T-helper 1 cell treated with Interleukin-12 subunit alpha and Interleukin-12 subunit beta and Interleukin-4 antibody, amounts not matched to agents 30 μg/mL and 1 μg/mL, for 36 hours (primary cell): ENCODE measurements around the gene ZNF446.

Experiments
- H3K27ac Mint-ChIP-seq: one replicate; pipeline ENCODE4 v1.8.0; 2021; ENCODE audit warnings: mild to moderate bottlenecking, mixed read lengths
- H3K27me3 Mint-ChIP-seq: one replicate; pipeline ENCODE4 v1.8.0; 2021; ENCODE audit warnings: low read depth, mixed read lengths
- H3K36me3 Mint-ChIP-seq: one replicate; pipeline ENCODE4 v1.8.0; 2021; ENCODE audit warnings: low read depth, mixed read lengths
- H3K4me1 Mint-ChIP-seq: one replicate; pipeline ENCODE4 v1.8.0; 2021; ENCODE audit warnings: low read depth, mixed read lengths
- H3K4me3 Mint-ChIP-seq: one replicate; pipeline ENCODE4 v1.8.0; 2021; ENCODE audit warnings: mild to moderate bottlenecking, moderate library complexity, mixed read lengths
- H3K9me3 Mint-ChIP-seq: one replicate; pipeline ENCODE4 v1.8.0; 2021; ENCODE audit warnings: mixed read lengths

ZNF446 gene

DNA sequence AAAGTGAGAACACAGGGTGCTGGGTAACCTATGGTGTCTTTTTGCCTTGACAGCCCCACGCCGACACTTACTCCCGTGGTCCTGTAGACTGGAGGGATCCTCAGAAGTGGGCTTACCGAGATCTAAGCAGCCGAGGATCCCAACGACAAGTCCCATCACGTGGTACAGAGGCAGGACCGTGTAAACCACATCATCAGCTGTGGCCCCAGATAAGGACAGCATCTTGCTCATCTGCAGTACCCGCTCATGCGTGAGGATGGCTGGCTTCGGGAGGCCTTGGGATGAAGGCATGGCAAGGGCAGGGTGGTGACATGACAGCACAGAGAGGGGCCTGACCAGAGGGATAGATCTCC is 33.6 kb downstream of the ZNF446 start:
- Mint-ChIP-seq H3K4me1 (peaks cover 6% of the 10 kb centered on the region), H3K27me3 (no peaks in the 10 kb centered on the region), H3K27ac (no peak overlapping the region), H3K9me3 (peaks cover 7% of the 10 kb centered on the region), H3K4me3 (no peak overlapping the region), H3K36me3 (peaks cover 2% of the 10 kb centered on the region)

DNA sequence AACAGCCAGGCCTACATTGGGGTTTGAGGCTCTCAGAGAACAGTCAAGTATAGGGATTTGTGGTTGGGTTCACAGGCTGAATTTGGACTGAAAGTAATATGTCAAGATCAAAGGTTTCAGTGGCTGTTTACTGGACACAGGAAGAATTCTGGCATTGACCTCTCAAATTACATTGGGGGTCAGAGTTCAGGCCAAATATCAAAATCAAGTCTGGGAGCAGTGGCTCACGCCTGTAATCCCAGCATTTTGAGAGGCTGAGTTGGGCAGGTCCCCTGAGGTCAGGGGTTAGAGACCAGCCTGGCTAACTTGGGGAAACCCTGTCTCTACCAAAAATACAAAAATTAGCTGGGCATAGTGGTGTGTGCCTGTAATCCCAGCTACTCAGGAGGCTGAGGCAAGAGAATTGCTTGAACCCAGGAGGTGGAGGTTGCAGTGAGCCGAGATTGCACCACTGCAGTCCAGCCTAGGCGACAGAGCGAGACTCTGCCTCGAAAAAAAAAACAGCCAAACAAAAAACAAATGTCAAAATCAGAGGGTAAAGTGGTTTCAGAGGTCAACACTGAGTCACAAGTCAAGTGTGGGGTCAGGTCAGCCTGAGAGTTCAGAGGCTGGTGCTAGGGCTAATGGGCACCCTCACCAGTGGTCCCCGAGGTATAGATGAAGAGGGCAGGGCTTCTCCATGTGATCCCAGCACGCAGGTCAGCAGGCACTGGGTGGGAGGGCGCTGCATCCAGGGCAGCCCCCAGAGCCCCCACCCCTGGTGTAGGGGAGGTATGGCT is 34.1 kb downstream of the ZNF446 start:
- Mint-ChIP-seq H3K36me3 (peaks cover 3% of the 10 kb centered on the region), H3K27ac (no peak overlapping the region), H3K4me3 (no peak overlapping the region), H3K27me3 (no peaks in the 10 kb centered on the region), H3K4me1 (peaks cover 9% of the 10 kb centered on the region), H3K9me3 (peaks cover 7% of the 10 kb centered on the region)

DNA sequence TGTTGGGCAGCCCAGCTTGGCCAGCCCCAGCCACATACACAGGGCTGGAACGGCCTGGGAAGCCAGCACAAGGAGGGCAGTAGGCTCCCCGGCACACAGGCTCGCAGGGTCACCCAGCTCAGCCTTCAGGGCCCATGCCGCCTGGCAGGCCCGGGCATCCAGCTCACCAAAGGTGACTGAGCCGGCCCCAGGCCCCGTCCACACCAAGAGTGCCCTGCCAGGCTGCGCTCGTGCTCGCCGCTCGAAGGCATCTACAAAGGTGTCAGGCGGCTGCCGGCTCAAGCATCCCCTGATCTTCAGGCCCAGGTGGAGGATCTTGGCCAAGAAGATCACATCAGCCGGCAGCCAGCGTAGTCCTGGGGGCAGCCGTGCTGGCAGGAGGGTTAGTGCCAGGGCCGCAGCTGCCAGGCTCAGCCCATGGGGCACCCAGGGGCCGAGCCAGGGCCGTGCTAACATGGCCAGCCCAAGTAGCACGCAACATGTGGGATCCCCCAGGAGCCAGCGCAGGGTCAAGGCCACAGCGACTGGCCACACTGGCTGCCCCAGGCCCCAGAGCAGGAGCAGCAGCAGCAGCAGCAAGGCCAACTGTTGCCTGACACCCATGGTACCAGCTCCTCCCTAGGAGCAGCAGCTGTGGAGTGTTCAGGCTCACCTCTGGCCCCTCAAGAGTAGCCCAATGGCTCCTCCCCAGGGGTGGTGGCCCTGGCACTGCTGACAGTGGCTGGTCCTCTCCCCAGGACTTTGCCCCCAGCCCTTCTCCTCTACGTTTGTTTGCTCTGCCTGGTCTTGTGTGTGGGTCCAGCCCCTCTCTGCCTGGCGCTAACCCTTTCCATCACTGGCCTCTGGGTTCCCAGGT is 35.4 kb downstream of the ZNF446 start, which contains the start of gene SLC27A5:
Gene SLC27A5, minus strand, starts transcription at position 640 of the 856 bp plus-strand sequence. Its CDS starts 37 bp downstream, at position 603.
- Mint-ChIP-seq H3K4me1 (peaks cover 18% of the 10 kb centered on the region), H3K36me3 (peaks cover 11% of the 10 kb centered on the region), H3K27ac (no peak within 1 kb of the TSS), H3K27me3 (no peaks in the 10 kb centered on the region), H3K4me3 (no peak within 1 kb of the TSS), H3K9me3 (peaks cover 7% of the 10 kb centered on the region)

DNA sequence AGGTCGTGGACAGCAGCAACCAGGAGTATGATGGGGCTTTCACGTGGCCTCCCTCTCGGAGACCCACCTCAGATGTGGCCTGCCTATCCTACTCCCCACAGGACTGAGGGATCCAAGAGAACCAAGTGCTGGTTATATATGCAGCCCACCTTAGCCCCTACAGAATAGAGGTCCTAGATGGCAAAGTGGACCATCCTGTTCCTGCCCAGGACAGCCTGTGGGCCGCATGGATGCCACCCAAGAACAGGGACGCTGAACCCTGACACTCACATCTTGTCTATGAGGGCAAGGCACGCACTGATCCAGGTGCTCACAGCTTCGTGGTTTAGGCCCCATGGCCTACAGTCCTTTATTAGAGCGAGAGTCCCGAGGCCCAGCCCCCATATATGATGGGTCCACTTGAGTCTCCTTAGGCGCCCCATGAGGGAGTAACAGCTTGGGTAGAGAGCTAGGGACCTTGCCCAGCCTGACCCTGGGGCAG is 37.1 kb downstream of the ZNF446 start:
- no peaks in the 10 kb centered on the region for H3K27me3 Mint-ChIP-seq
- H3K36me3 Mint-ChIP-seq, result peaks cover 12% of the 10 kb centered on the region
- peak overlapping the region; percentile 86 for H3K4me3 Mint-ChIP-seq
- H3K4me1 Mint-ChIP-seq, result peaks cover 25% of the 10 kb centered on the region
- no peaks in the 10 kb centered on the region for H3K9me3 Mint-ChIP-seq
- H3K27ac Mint-ChIP-seq, result peak overlapping the region; percentile 82

DNA sequence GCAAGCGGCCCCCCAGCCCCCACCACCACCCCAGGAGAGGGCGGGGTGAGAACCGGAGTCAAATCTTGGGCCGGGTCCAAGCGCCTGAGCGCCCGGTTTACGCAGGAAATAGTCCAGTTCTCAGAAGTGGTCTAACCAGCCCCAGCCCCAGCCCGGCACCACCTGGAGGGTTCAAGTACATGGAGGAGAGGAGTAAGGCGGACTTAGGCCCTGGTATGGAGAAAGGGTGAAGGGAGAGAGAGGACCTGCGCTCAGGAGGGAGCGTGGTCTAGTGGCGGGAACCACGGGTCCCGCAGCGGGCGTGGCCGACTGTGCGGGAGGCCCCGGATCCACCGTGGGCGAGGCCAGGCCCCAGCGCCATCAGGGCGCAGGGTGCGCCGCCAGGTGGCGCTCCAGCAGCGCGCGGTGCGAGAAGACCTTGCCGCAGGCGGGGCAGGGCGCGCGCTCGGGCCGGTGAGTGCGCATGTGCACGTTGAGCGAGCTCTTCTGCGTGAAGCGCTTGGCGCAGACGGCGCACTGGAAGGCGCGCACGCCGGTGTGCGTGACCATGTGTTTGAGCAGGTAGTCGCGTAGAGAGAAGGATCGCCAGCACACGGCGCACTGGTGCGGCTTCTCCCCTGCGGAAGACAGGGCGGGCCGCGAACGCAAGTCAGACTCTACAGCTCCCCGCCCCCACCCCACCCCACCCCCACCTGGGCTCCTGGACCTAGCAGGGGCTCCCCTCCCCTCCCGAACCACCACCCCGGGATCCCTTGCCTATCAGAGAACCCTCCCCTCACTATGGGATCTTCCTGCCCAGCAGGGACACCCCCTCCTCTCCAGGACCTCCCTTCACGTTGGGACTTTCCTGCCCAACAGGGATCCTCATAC is 37.8 kb downstream of the ZNF446 start:
- peaks cover 14% of the 10 kb centered on the region for H3K36me3 Mint-ChIP-seq
- peaks cover 30% of the 10 kb centered on the region for H3K4me1 Mint-ChIP-seq
- no peaks in the 10 kb centered on the region for H3K9me3 Mint-ChIP-seq
- H3K4me3 Mint-ChIP-seq, result peak overlapping the region; percentile 86
- H3K27ac Mint-ChIP-seq, result peak overlapping the region; percentile 93
- H3K27me3 Mint-ChIP-seq, result no peaks in the 10 kb centered on the region

DNA sequence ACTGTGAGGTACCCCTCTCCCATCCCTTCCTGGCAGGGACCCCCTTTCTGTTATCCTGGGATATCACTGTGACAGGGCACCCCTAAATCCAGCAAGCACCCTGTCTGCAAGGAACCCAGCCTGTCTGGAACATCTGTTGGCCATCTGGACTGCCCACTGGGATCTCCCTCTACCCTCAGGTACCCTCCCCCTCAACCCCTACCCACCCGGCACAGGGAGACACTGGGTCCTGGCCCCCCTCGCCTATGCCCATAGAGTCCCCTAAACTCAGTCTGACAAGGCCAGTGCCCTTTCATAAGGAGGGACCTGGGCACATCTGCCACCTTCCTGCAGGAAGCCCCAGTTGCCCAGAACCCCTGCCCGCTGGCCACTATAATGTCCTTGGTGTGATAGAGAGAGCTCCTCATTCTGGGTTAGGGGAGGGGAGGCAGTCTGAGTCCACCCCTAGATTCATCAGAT is 38.4 kb downstream of the ZNF446 start:
- no peaks in the 10 kb centered on the region for H3K27me3 Mint-ChIP-seq
- H3K9me3 Mint-ChIP-seq, result no peaks in the 10 kb centered on the region

DNA sequence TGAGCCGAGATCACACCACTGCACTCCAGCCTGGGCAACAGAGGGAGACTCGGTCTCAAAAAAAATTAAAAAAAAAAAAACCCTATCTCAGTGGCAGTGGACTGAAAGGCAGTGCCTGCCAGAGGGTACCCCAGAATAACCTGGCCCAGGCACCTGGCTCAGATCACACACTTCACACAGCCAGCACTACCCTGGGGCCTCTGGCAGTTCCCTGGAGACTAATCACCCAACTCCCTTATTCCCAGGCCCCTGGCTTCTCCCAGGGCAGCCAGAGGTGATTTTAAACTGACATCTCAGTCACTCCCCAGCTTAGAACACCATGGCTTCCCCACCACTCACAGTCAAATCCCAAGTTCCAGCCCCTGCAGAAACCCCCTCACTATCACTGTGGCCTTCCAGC is 39.1 kb downstream of the ZNF446 start:
- Mint-ChIP-seq H3K36me3 (peaks cover 16% of the 10 kb centered on the region), H3K27ac (peak overlapping the region; percentile 57), H3K9me3 (no peaks in the 10 kb centered on the region), H3K4me1 (peaks cover 37% of the 10 kb centered on the region), H3K27me3 (no peaks in the 10 kb centered on the region), H3K4me3 (peak overlapping the region; percentile 52)

More for the DNA sequence above, 38.4 kb downstream of the ZNF446 start:
- H3K4me1 Mint-ChIP-seq, result peaks cover 33% of the 10 kb centered on the region
- peaks cover 16% of the 10 kb centered on the region for H3K36me3 Mint-ChIP-seq
- H3K4me3 Mint-ChIP-seq, result peak overlapping the region; percentile 86
- H3K27ac Mint-ChIP-seq, result peak overlapping the region; percentile 93

DNA sequence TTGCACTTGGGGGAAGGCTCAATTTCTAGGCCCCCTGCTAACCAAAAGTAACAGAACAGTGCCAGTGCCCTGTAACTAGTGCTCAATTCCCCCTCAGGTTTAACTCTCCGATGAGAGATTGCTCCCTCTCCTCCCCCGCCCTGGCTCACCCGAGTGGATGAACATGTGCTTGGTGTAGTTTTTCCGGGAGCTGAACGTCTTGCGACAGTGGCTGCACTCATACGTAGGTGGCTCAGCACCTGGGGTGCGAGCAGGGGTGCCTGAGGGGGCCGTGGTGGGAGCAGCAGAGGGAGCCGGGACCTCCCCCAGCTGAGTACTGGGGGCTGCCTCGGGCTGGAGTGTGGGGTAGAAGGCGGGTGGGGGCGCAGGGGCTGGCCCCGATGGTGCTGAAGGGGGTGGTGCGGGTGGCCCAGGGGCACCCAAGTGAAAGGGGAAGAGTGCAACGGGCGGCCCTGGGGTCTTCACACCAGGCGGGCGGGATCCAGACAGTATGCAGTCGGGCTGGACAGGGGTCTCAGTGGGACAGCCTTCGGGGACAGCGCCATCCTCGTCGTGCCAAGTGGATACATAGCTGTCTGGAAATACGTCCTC is 40.2 kb downstream of the ZNF446 start:
- peak overlapping the region; percentile 52 for H3K4me3 Mint-ChIP-seq

DNA sequence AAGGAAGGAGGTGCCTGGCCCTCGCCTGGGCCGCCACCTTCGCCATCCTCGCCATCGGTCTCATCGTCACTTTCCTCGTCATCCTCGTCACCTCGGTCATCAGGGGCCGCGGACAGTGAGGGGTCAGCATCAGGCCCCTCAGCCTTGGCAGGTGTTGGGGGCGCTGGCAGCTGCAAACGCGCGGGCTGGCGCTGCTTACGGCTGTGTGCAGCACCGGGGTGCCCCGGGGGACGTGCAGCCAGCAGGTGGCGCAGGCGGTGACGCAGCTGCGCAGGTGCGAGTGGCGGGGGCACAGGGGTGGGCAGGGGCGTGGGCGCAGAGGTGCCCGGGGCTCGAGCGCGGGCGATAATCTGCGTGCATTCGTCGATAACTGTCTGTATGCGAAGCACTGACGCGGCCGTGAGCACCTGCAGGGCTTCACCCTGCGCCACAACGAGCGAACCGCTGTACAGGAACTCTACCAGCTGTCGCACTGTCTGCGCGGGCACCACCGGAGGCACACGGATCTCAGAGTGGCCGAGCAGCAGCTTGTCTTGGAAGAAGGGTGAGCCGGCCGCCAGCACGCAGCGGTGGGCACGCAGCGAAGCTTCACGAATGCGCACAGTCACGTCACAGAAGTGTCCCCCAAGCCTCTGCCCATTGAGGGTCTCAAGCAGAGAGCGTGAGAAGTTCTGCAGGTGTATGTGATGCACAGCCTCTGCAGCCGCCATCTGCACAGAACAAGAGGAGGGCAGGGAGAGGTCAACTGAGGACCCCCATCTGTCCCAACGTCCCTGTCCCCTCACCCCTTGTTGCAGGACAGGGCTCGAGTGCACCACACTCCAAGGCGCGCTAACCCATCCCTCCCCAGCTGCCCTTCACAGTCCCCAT is 41.0 kb downstream of the ZNF446 start:
- H3K4me1 Mint-ChIP-seq, result peaks cover 41% of the 10 kb centered on the region
- peaks cover 15% of the 10 kb centered on the region for H3K36me3 Mint-ChIP-seq
- H3K4me3 Mint-ChIP-seq, result no peak overlapping the region
- no peak overlapping the region for H3K27ac Mint-ChIP-seq
- H3K27me3 Mint-ChIP-seq, result no peaks in the 10 kb centered on the region
- H3K9me3 Mint-ChIP-seq, result no peaks in the 10 kb centered on the region

More for the DNA sequence above, 40.2 kb downstream of the ZNF446 start:
- no peaks in the 10 kb centered on the region for H3K27me3 Mint-ChIP-seq
- H3K36me3 Mint-ChIP-seq, result peaks cover 15% of the 10 kb centered on the region
- no peak overlapping the region for H3K27ac Mint-ChIP-seq
- H3K9me3 Mint-ChIP-seq, result no peaks in the 10 kb centered on the region
- peaks cover 41% of the 10 kb centered on the region for H3K4me1 Mint-ChIP-seq

DNA sequence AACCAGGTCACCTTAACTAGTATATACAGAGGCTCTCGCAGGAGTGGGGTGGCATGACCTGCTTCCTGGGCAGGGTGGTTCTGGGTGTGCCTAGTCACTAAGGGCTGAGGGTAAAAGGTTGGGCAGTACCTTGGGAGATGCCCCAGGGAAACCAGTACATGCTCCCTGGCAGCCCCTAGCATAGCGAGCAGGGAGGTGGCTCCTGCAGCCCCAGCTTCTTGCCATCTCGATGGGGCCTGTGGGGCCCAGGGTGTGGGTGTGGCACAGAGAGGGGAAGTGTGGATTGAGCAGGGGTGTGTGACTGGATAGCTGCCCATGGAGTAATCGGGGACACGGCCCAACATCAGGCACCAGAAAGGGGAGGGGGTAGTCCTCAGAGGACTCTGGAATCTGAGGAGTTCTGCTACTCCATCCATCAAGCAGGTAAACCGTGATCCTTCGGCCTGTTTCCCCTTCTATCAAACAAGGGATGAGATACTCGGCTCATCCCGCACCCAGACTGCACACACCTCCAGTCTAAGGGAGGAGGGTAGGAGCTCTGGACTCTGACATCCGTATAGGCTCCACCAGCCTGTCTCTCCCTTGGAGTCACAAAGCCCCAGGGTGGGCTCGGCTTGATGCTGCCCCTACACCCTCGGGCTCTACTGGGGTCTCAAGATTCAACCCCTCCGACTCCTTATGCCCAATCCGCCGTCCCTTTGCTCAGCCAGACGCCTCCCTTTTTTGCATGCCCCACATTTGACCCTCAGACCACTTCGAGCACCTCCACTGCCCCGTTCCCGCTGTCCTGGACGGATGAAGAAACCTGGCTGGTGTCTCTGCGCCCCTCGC is 42.3 kb downstream of the ZNF446 start:
- H3K36me3 Mint-ChIP-seq, result peaks cover 15% of the 10 kb centered on the region
- peaks cover 41% of the 10 kb centered on the region for H3K4me1 Mint-ChIP-seq
- peak overlapping the region; percentile 97 for H3K27ac Mint-ChIP-seq
- H3K4me3 Mint-ChIP-seq, result peak overlapping the region; percentile 100
- H3K9me3 Mint-ChIP-seq, result no peaks in the 10 kb centered on the region
- no peaks in the 10 kb centered on the region for H3K27me3 Mint-ChIP-seq

DNA sequence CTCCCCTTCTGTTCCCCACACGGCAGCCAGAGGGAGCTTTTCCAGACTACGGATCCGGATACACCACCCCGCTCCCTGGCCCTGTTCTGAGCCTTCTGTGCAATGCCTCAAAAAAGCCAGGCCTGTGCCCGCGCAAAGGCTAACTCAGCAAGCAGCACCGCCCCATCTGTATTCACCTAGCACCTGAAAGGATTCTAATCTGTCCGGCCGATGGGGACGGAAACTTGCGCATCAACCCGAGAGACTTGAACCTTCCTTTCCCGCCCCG is 42.9 kb downstream of the ZNF446 start:
- peak overlapping the region; percentile 100 for H3K4me3 Mint-ChIP-seq
- H3K4me1 Mint-ChIP-seq, result peaks cover 39% of the 10 kb centered on the region
- peak overlapping the region; percentile 97 for H3K27ac Mint-ChIP-seq
- H3K36me3 Mint-ChIP-seq, result peaks cover 15% of the 10 kb centered on the region
- no peaks in the 10 kb centered on the region for H3K27me3 Mint-ChIP-seq
- no peaks in the 10 kb centered on the region for H3K9me3 Mint-ChIP-seq

DNA sequence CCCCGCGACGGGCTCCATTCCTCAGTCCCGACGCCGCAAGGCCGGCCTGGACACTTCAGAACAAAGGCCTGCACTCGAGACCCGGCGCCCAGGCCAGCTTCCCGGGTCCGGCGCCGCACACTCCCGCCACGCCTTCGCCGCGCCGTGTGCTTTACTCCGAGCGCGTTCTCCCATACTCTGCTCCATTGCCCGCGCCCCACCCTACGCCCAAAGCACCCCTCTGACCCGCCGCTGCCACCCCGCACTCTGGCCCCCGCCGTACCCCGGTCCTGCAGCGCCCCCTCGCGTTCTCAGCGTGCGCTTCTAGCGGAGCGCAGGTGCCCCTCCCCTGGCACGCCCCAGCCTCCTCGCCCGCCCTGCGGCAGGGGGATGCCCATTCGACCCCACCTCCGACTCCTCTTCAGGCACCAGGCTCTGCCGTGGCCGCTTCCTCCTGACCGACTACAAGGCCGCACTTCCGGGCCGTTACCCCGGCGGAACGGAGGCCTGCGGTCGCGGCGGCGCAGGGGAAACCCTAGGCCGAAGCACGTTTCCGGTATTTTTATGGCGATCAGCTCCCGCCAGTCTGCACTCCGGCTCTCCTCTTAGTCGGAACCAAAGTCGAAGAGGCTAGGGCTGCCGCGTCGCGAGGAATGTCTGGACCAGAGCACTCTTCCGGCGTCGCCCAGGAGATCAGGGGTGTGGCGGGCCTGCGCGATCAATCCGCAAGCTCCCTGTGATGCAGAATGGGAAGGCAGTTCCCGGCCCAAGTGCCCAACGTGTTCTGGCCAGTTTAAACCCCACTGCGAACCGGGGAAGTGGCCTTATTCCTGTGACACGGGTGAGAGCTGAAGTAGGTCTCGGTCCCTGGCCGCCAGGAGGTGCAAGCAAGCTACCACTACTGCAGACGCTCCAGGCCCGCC is 43.5 kb downstream of the ZNF446 start, which contains the start of gene ZBTB45:
Gene ZBTB45, minus strand, starts transcription at position 456 of the 902 bp plus-strand sequence. CDS start 2,137 bp downstream, outside the sequence.
- Mint-ChIP-seq H3K4me3 (peak within 1 kb of the TSS; percentile 100), H3K27ac (peak within 1 kb of the TSS; percentile 97), H3K4me1 (peaks cover 36% of the 10 kb centered on the region), H3K27me3 (no peaks in the 10 kb centered on the region), H3K36me3 (peaks cover 15% of the 10 kb centered on the region), H3K9me3 (no peaks in the 10 kb centered on the region)
